GM12878 (cell line): ENCODE results near the gene HTR1D. TPM values are rescaled to one million over a fixed set of nuclear protein-coding genes. Genes with fewer than 3 reads are reported as not detected.

Experiments
- ATAC-seq: fragments of 200-7000 bp; cut with Tn5 transposase; 3 replicates; pipeline ENCODE4 v1.9.1; 2020; ENCODE audit warnings: mild to moderate bottlenecking, moderate library complexity
- BruUV-seq: library from RNA; stranded (reverse); fragments of 400-500 nt; replicated peaks from 2 replicates; lab custom pipeline; 2021; lab: Mats Ljungman, UMichigan
- CTCF ChIA-PET: fragments of 300-600 bp; sonication (Branson Sonifier 250); formaldehyde crosslinking; extraction: SDS; loops from one replicate; lab custom pipeline; 2021; ENCODE audit warnings: inconsistent platforms; lab: Yijun Ruan, JAX
- POLR2A ChIA-PET: fragments of 350-600 bp; formaldehyde crosslinking; extraction: SDS; loops from one replicate; lab custom pipeline; 2021; ENCODE audit warnings: inconsistent platforms; lab: Charles Lee
- RAD21 ChIA-PET: fragments of 300-600 bp; sonication (Branson Sonifier 250); formaldehyde crosslinking; loops from one replicate; lab custom pipeline; 2023; ENCODE audit warnings: antibody characterized with exemption; ENCODE audit not compliant: unreplicated experiment; lab: Charles Lee
- SMC1A ChIA-PET: fragments of 300-600 bp; sonication (Branson Sonifier 250); formaldehyde crosslinking; loops from one replicate; lab custom pipeline; 2023; ENCODE audit not compliant: unreplicated experiment, uncharacterized antibody; lab: Charles Lee
- DNase-seq: peaks from one replicate; pipeline ENCODE4 v3.0.0-alpha.2; 2011; ENCODE audit warnings: low read depth, low spot score
- FAIRE-seq: peaks from 3 replicates; lab custom pipeline; 2011; peaks lifted over from hg19 to GRCh38; lab: Jason Lieb, UNC
- H2AFZ ChIP-seq: 2 replicates; pipeline ENCODE4 v1.6.0; 2011; ENCODE audit warnings: low read depth, low read length, control low read depth; ENCODE audit not compliant: control insufficient read depth
- H3K27ac ChIP-seq: 2 replicates; pipeline ENCODE4 v1.5.1; 2011; ENCODE audit warnings: control low read depth; ENCODE audit not compliant: control insufficient read depth, insufficient read depth
- H3K27me3 ChIP-seq, 2 experiments: replicated peaks in 1 of 2; 2 replicates each; pipeline versions ENCODE4 v1.6.0 to v1.6.1; 2011; ENCODE audit warnings: low read length in 1 of 2; ENCODE audit not compliant: control insufficient read depth in 2 of 2, insufficient read depth in 2 of 2
- H3K36me3 ChIP-seq, 2 experiments: 2 replicates each; pipeline ENCODE4 v1.5.1; 2011; ENCODE audit warnings: low read length in 1 of 2; ENCODE audit not compliant: control insufficient read depth in 2 of 2, insufficient read depth in 2 of 2
- H3K4me1 ChIP-seq: 2 replicates; pipeline ENCODE4 v1.6.1; 2011; ENCODE audit warnings: mild to moderate bottlenecking, low read length, moderate library complexity, mixed read lengths; ENCODE audit not compliant: control insufficient read depth, insufficient read depth
- H3K4me2 ChIP-seq: 2 replicates; pipeline ENCODE4 v1.6.0; 2011; ENCODE audit warnings: control low read depth; ENCODE audit not compliant: control insufficient read depth, insufficient read depth
- H3K4me3 ChIP-seq: fragments of 200-600 bp; sonication (generic); 2 replicates; pipeline ENCODE4 v1.5.1; 2016
- H3K79me2 ChIP-seq: 2 replicates; pipeline ENCODE4 v1.6.0; 2011; ENCODE audit warnings: low read length; ENCODE audit not compliant: control insufficient read depth, insufficient read depth
- H3K9ac ChIP-seq: 2 replicates; pipeline ENCODE4 v1.8.0; 2011; ENCODE audit warnings: low read length, control low read depth, mixed read lengths; ENCODE audit not compliant: control insufficient read depth, insufficient read depth
- H3K9me3 ChIP-seq: replicated peaks from 3 replicates; pipeline ENCODE4 v1.5.1; 2011; ENCODE audit warnings: mild to moderate bottlenecking, low read length; ENCODE audit not compliant: control insufficient read depth, insufficient read depth
- H4K20me1 ChIP-seq: 2 replicates; pipeline ENCODE4 v1.6.0; 2011; ENCODE audit not compliant: control insufficient read depth, insufficient read depth
- FOXM1 ChIP-seq: IDR thresholded peaks from 2 replicates; pipeline ENCODE4 v1.6.1; 2012; ENCODE audit warnings: low read depth, mild to moderate bottlenecking, inconsistent platforms, low read length, moderate library complexity
- MYC ChIP-seq: IDR thresholded peaks from 2 replicates; pipeline ENCODE4 v1.6.1; 2011; ENCODE audit warnings: mild to moderate bottlenecking, low read length, moderate library complexity, inconsistent platforms; ENCODE audit not compliant: insufficient read depth, insufficient replicate concordance, insufficient read length, severe bottlenecking
- SP1 ChIP-seq: IDR thresholded peaks from one replicate; pipeline ENCODE4 v1.6.1; 2011; ENCODE audit warnings: low read depth, low read length
- TCF3 ChIP-seq: IDR thresholded peaks from 2 replicates; pipeline ENCODE4 v1.6.1; 2012; ENCODE audit warnings: low read depth, mild to moderate bottlenecking, low read length, borderline replicate concordance; ENCODE audit not compliant: insufficient read depth
- ZNF24 ChIP-seq: fragments of 450-650 bp; IDR thresholded peaks from 2 replicates; pipeline ENCODE4 v1.6.1; 2017; ENCODE audit warnings: antibody characterized with exemption, mild to moderate bottlenecking
- ZZZ3 ChIP-seq: IDR thresholded peaks from 2 replicates; pipeline ENCODE4 v1.6.1; 2011; ENCODE audit warnings: low read depth; ENCODE audit not compliant: control insufficient read depth, insufficient read length
- WGBS: methylation state at CpG from one replicate; pipeline ENCODE4 v1.1.6; 2016; ENCODE audit warnings: low lambda C conversion rate; ENCODE audit not compliant: insufficient replicate concordance, insufficient coverage; ENCODE audit errors: missing lambda C conversion rate; 5-methylcytosine and 5-hydroxymethylcytosine counted together
- in situ Hi-C: fragments of 300-500 bp; cut with MboI; formaldehyde crosslinking; loops from 9 replicates; pipeline ENCODE4 v1.14.3; 2018; ENCODE audit warnings: mixed read lengths
- intact Hi-C: fragments of 100-400 bp; cut with micrococcal nuclease; formaldehyde crosslinking; loops from one replicate; pipeline ENCODE4 v1.14.2; 2022; ENCODE audit not compliant: unreplicated experiment
- polyA plus RNA-seq, 11 experiments: library from polyadenylated mRNA; depleted of rRNA in 4 of 11; unstranded in 6 of 11; stranded (reverse) in 5 of 11; fragments of >200 nt; fragmentation: Nextera tagmentation in 4 of 11; fragmentation: Illumina TruSeq in 1 of 11; extraction: Ambion mirVana in 4 of 11; extraction: Trizol in 1 of 11; gene quantifications; 1 replicate in 1 of 11; 2 replicates in 10 of 11; pipeline versions ENCODE4 v1.2.1 to v1.2.3, GENCODE V29; 2011 to 2016; ENCODE audit warnings: inconsistent platforms in 2 of 11, missing spikeins in 2 of 11, low read depth in 1 of 11
- total RNA-seq, 4 experiments: library from RNA; depleted of rRNA in 3 of 4; stranded (reverse); fragments of >200 nt in 3 of 4; fragmentation: Illumina TruSeq in 1 of 4; extraction: Trizol in 1 of 4; gene quantifications; 2 replicates each; pipeline versions ENCODE4 v1.2.1 to v1.2.3, GENCODE V29; 2013 to 2021
- TF ChIP-seq, protein P1 (sequence below): fragments of 450-650 bp; IDR thresholded peaks from 2 replicates; pipeline ENCODE4 v1.6.1; 2018; ENCODE audit warnings: borderline replicate concordance, mild to moderate bottlenecking; ENCODE audit not compliant: partially characterized antibody
- TF ChIP-seq, protein P2 (sequence below): fragments of 450-650 bp; IDR thresholded peaks from 2 replicates; pipeline ENCODE4 v1.6.1; 2017; ENCODE audit warnings: mild to moderate bottlenecking, moderate library complexity
- TF ChIP-seq, protein P3 (sequence below), 3 experiments: IDR thresholded peaks in 2 of 3; conservative IDR thresholded peaks in 1 of 3; 2 replicates each; pipeline ENCODE4 v1.5.1; 2011; ENCODE audit warnings: low read depth in 3 of 3, low read length in 3 of 3, mild to moderate bottlenecking in 3 of 3, control low read depth in 2 of 3, moderate library complexity in 2 of 3, inconsistent platforms in 1 of 3, mixed read lengths in 1 of 3; ENCODE audit not compliant: control insufficient read depth in 2 of 3, insufficient read depth in 1 of 3; ENCODE audit errors: extremely low read depth in 1 of 3

HTR1D gene
- total and polyA plus RNA-seq, 10 of the 15 experiments (the other 5 are each of a cell fraction or from before 2014, with no cell fraction given), result 0.07 TPM; not detected in 9

DNA sequence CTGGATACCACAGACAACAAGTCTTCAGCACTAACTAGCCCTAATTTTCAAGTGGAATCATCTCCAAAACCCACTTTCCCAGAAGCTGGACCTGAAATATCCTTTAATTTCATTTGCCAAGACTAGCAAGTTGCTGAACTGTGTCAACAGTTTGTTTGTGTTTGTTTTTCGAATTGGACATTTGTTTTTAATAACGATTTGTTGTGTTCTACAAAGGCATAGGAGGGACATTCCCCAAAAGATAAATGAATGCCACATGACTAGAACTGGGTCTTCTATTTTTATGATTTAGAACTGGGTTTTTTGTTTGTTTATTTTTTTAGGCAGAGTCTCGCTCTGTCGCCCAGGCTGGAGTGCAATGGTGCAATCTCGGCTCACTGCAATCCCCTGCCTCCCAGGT is 66.6 kb downstream of the HTR1D start (continued):
- TF ChIP-seq FOXM1, result no peak
- no peak for TF ChIP-seq MYC
- TF ChIP-seq SP1, result no peak
- TF ChIP-seq, protein P1, sequence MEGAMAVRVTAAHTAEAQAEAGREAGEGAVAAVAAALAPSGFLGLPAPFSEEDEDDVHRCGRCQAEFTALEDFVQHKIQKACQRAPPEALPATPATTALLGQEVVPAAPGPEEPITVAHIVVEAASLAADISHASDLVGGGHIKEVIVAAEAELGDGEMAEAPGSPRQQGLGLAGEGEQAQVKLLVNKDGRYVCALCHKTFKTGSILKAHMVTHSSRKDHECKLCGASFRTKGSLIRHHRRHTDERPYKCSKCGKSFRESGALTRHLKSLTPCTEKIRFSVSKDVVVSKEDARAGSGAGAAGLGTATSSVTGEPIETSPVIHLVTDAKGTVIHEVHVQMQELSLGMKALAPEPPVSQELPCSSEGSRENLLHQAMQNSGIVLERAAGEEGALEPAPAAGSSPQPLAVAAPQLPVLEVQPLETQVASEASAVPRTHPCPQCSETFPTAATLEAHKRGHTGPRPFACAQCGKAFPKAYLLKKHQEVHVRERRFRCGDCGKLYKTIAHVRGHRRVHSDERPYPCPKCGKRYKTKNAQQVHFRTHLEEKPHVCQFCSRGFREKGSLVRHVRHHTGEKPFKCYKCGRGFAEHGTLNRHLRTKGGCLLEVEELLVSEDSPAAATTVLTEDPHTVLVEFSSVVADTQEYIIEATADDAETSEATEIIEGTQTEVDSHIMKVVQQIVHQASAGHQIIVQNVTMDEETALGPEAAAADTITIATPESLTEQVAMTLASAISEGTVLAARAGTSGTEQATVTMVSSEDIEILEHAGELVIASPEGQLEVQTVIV, result no peak
- TF ChIP-seq ZNF24, result no peak

DNA sequence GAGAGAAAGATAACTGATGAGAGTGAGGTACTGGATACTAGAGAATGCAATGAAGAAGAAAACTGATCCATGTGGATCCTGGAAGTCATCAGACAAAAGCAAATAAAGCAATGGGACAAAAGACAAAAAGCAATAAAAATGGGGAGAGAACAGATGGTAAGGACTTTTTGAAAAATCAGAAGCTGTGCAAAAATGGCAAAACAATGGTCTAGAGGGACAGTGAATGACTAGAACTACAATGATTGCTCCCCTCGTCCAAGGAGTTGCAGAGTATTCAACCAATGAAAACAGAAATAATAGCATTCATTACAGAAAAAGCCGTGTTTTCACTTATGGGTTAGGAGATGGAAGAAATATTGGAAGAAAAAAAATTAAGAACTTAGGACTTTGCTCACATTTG is 67.2 kb downstream of the HTR1D start:
- Histone ChIP-seq H3K27me3 (no peaks in the 10 kb centered on the region), H3K4me3 (no peak overlapping the region), H4K20me1 (no peaks in the 10 kb centered on the region), H3K4me1 (no peaks in the 10 kb centered on the region), H2AFZ (no peak overlapping the region), H3K9ac (no peak overlapping the region), H3K36me3 (peaks cover 0 to 3% of the 10 kb centered on the region in 2 experiments; a peak in 1 of 4 replicates), H3K79me2 (peaks cover 6% of the 10 kb centered on the region), H3K9me3 (no peaks in the 10 kb centered on the region), H3K27ac (no peak overlapping the region), H3K4me2 (no peak overlapping the region)
- intact Hi-C loops (no loop called here), in situ Hi-C loops (no loop called here)
- SMC1A ChIA-PET, result interaction anchor here (0.7 to 2.0 kb wide), 6 partner anchors 14 to 50 kb away, joined by 3 to 11 read pairs (median 4); no protein-coding TSS in a partner anchor
- CTCF ChIA-PET, result interaction anchor here (1.7 to 3.8 kb wide), 2 partner anchors 34 to 51 kb away, joined by 6 to 17 read pairs; no protein-coding TSS in a partner anchor
- RAD21 ChIA-PET, result interaction anchor here (0.6 to 1.0 kb wide), 4 partner anchors 26 to 194 kb away, joined by 3 to 4 read pairs (median 3); partner anchors contain the start of gene HNRNPR
- no peak for DNase-seq
- POLR2A ChIA-PET, result interaction anchor here (0.6 to 1.5 kb wide), 7 partner anchors 11 to 1805 kb away, joined by 3 to 4 read pairs (median 3); no protein-coding TSS in a partner anchor
- FAIRE-seq, result no peak
- no TSS peak for BruUV-seq
- WGBS, result 97% methylated on average over 2 of the region's 2 CpGs
- no peak for ATAC-seq
- no peak for TF ChIP-seq ZZZ3
- TF ChIP-seq, protein P2, sequence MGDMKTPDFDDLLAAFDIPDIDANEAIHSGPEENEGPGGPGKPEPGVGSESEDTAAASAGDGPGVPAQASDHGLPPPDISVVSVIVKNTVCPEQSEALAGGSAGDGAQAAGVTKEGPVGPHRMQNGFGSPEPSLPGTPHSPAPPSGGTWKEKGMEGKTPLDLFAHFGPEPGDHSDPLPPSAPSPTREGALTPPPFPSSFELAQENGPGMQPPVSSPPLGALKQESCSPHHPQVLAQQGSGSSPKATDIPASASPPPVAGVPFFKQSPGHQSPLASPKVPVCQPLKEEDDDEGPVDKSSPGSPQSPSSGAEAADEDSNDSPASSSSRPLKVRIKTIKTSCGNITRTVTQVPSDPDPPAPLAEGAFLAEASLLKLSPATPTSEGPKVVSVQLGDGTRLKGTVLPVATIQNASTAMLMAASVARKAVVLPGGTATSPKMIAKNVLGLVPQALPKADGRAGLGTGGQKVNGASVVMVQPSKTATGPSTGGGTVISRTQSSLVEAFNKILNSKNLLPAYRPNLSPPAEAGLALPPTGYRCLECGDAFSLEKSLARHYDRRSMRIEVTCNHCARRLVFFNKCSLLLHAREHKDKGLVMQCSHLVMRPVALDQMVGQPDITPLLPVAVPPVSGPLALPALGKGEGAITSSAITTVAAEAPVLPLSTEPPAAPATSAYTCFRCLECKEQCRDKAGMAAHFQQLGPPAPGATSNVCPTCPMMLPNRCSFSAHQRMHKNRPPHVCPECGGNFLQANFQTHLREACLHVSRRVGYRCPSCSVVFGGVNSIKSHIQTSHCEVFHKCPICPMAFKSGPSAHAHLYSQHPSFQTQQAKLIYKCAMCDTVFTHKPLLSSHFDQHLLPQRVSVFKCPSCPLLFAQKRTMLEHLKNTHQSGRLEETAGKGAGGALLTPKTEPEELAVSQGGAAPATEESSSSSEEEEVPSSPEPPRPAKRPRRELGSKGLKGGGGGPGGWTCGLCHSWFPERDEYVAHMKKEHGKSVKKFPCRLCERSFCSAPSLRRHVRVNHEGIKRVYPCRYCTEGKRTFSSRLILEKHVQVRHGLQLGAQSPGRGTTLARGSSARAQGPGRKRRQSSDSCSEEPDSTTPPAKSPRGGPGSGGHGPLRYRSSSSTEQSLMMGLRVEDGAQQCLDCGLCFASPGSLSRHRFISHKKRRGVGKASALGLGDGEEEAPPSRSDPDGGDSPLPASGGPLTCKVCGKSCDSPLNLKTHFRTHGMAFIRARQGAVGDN, result no peak
- TF ChIP-seq, protein P3, sequence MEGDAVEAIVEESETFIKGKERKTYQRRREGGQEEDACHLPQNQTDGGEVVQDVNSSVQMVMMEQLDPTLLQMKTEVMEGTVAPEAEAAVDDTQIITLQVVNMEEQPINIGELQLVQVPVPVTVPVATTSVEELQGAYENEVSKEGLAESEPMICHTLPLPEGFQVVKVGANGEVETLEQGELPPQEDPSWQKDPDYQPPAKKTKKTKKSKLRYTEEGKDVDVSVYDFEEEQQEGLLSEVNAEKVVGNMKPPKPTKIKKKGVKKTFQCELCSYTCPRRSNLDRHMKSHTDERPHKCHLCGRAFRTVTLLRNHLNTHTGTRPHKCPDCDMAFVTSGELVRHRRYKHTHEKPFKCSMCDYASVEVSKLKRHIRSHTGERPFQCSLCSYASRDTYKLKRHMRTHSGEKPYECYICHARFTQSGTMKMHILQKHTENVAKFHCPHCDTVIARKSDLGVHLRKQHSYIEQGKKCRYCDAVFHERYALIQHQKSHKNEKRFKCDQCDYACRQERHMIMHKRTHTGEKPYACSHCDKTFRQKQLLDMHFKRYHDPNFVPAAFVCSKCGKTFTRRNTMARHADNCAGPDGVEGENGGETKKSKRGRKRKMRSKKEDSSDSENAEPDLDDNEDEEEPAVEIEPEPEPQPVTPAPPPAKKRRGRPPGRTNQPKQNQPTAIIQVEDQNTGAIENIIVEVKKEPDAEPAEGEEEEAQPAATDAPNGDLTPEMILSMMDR (IDR thresholded peaks at IDR 0.05 in 2 of 3, conservative IDR thresholded peaks at IDR 0.05 in 1 of 3; ENCODE audit: control insufficient read depth in 2 of 3, extremely low read depth in 1 of 3, insufficient read depth in 1 of 3, low read depth in 3 of 3, low read length in 3 of 3), result no peak
- TF ChIP-seq TCF3, result no peak
